GM18951 (cell line): ENCODE data around the gene SLC28A1.

Source experiments
- POLR2A ChIP-seq: IDR thresholded peaks from 4 replicates; pipeline ENCODE4 v1.6.1; 2011; ENCODE audit warnings: mild to moderate bottlenecking; ENCODE audit not compliant: insufficient read length, insufficient read depth; ENCODE audit errors: extremely low read depth
- in situ Hi-C: fragments of 300-500 bp; cut with MboI; formaldehyde crosslinking; loops from one replicate; pipeline ENCODE4 v1.12.0; 2022; ENCODE audit warnings: low sequenced_read_pairs, mixed read lengths, inconsistent platforms; ENCODE audit not compliant: unreplicated experiment

The SLC28A1 gene

DNA sequence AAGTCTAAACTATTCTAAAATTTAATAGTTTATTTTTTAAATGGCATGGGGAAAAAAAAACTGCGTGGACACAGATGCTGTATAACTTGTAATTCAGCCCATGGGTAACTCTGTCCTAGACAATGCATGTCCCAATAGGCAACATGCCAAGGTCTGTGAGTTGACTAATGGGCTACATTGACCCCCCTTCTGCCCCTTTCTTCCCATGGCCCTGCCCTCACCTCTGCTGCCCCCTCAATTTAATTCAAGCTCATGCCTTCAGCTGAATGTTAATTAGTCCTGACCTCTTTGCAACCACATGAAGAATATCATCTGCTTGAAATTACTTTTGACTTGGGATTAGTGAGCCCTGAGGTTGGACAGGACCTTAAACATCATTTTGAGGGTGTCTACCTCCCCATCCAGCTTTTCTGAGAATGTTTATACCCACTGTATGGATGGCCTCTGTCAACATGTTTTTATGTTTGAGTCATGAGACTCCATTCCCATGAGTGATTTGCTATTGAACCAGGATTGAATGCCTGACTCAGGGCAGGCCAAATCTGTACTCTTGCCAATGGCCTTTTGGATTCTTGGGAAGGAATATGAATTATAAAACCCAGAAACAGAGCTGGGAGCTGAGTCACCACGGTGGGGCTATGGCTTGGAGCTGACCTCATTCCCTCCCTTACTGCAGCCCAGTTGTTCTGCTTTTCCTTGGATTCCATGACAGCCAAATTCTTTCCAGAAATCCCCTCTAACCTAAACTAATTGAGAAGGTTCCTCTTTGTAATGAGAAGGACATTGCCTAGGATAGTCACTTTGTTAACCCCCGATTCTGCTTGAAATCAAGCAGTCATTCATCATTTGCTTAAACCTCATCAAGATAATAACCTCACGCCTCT, 63.7 kb downstream of the SLC28A1 start:
- no peak for TF ChIP-seq POLR2A

GRCh38 chr15:84949043-84949442, 64.6 kb downstream of the SLC28A1 start:
- in situ Hi-C loops, result no loop called here

More for the DNA sequence above, 63.7 kb downstream of the SLC28A1 start:
- in situ Hi-C loops, result no loop called here

GRCh38 chr15:84949845-84950569, 65.5 kb downstream of the SLC28A1 start:
- in situ Hi-C loops, result no loop called here
- no peak for TF ChIP-seq POLR2A

More at GRCh38 chr15:84949043-84949442, 64.6 kb downstream of the SLC28A1 start:
- no peak for TF ChIP-seq POLR2A

DNA sequence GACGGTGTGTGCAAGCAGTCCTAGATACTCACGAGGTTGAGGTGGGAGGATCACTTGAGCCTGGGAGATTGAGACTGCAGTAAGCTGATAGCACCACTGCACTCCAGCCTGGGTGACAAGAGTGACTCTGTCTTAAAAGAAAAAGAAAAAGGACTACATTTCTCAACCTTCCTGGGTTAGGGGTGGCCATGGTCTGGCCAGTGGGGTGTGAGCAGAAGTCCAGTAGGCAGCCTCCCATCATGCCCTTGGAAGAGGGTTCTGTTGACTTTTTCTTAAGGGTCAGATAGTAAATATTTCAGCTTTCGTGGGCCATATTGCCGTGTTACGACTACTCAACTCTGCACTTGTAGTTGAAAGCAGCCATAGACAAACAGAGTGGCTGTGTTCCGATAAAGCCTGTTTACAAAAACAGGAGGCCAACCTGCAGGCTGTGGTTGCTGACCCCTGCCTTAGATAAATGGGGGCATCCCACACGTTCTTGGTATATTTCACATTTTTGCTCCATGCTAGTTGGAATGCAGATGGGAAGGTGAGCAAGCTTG, 66.2 kb downstream of the SLC28A1 start:
- TF ChIP-seq POLR2A, result no peak
- in situ Hi-C loops, result no loop called here

DNA sequence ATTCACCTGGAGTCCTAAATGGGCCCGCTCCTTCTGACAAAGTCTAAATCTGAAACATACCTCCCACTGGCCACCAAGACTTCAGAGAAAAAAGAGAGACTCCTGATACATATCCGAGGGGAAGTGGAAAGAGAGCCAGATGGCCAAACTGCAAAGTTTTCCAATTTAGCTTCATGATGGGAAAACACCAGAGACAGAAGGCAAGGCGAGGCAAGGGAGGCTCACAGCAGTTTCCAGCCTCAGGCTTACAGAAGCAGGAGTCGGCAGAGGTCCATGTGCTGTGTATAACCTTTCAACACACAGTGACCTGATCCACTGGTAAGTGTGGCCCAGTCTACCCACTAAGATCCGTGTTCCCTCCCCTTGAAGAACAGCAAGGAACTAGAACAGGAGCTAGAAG, 67.3 kb downstream of the SLC28A1 start:
- no peak for TF ChIP-seq POLR2A
- in situ Hi-C loops, result no loop called here

GRCh38 chr15:84953136-84953535, 68.7 kb downstream of the SLC28A1 start:
- no peak for TF ChIP-seq POLR2A
- in situ Hi-C loops, result no loop called here

DNA sequence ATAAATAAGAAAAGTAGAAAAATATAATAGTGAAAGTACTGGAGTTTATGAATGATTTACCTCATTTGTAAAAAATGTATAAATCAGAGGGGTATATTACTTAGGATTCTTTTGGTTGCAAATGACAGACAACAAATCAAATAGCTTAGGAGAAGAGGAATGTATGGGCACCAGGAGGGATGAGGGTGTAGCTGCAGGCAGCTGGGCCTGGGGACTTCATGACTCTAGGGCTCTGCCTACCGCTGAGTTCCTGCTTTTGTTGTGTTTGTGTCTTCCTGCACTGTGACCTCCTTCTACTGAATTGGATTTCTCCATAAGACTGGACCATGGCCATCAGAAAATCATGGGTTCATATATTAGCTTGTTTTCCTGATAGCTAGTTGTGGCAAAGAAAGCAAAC, 69.3 kb downstream of the SLC28A1 start:
- no peak for TF ChIP-seq POLR2A
- in situ Hi-C loops, result no loop called here

DNA sequence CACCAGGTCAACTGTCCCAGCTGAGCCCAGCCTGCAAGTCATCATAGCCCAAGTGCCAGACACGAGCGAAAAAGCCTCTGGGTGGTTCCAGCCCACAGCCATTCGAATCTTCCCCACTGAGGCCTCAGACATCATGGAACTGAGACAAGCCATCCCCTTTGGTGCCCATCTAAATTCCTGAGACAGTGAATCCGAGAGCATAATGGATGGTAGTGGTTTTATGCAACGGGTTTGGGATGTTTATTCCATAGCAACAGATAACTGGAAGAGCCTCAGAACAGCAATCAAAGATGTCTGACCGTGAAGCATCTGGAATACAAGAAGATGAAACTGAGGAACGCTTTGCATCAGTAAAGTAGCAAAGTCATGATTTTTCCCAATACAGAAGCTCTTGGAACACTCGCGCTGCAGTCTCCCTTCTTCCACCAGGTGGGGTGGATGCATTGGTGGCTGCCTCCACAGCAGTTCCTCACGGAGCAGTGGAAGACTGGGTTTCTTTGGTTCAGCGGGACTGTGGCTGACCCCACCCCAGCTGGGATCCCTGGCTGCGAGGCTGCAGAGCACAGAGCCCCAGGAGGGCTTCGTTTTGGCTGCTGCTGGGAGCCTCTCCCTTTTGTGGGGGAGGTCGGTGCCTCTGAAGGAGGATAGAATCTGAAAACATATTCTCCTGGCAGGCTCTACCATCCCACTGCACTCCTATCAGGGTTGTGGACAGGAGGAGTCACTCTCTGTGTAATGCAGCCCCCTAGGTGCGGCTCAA, 70.8 kb downstream of the SLC28A1 start:
- in situ Hi-C loops, result no loop called here
- TF ChIP-seq POLR2A, result no peak

DNA sequence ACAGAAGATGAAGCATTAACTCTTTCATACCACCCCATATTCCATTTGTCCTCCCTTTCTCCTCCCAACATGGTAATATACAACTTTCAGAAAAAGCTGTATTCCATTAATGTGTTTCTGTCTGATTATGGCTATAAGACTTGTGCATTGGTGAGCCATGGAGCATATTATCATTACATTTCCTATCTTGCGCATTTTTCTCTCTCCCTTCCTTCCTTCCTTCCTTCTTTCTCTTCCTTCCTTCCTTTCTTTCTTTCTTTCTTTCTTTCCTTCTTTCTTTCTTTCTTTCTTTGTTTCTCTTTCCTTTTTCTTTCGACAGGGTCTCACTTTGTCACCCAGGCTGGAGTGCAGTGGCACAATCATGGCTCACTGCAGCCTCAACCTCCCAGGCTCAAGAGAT, 71.7 kb downstream of the SLC28A1 start:
- in situ Hi-C loops, result no loop called here

DNA sequence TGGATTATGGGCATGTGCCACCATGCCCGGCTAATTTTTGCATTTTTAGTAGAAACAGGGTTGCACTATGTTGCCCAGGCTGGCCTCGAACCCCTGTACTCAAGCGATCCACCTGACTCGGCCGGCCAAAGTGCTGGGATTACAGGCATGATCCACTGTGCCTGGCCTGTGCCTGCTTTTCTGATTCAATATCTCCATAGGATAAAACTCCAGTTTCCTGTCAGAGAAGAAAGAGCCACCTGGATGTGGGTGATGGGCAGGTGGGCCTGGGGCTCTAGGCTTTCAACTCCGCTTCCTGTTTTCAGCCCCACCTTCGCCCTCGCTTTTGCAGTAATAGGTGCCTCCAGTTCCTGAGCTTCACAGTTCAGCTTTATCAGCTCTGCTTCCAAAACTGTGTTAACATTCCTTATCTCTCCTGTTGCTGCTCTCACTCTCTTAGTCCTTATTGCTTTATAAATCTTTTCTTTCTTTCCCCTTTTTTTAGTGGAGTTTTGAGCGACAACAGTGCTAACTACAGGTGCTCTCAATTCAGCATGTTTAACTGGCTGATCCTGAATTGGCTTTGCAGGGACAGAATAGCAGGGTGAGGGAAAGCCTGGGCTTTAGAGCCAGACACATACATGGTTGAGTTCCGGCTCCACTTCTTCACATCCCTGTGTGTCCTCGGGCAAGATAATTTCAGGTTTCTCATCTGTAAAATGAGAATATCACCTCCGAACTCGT, 76.1 kb downstream of the SLC28A1 start:
- in situ Hi-C loops, result no loop called here
- TF ChIP-seq POLR2A, result no peak

More for the DNA sequence above, 71.7 kb downstream of the SLC28A1 start:
- no peak for TF ChIP-seq POLR2A

DNA sequence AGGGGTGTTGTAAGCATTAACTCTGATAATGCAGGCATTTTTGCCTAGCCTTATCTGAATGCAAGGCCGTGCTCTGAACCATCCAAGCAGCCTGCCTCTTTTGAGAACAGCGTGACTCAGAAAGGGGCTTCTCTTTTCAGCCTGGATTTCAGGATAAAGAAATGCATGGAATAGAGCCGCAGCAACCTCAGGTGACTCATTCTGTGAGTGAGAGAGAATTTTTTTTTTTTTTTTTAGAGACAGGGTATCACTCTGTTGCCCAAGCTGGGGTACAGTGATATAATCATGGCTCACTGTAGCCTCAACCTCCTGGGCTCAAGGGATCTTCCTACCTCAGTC, 76.6 kb downstream of the SLC28A1 start:
- in situ Hi-C loops, result no loop called here
- no peak for TF ChIP-seq POLR2A

DNA sequence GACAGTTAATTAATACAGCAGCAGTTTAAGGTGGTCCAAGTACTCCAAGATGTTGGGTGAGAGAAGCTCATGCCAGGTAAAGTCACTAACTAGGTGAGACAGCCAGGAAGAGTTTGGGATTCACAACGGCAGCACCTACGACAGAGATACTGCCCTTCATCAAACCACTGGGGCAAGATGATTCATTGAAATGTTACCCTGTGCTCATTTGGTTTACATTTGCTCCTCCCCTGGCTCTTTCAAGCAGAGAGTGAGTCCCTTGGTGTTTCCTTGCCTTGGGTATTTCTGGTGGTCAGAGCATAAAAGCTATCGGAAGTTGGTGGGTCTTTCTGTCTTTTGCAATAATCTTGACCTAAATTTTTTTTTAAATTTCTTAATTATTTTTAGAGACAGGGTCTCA, 77.2 kb downstream of the SLC28A1 start:
- in situ Hi-C loops, result no loop called here
- TF ChIP-seq POLR2A, result no peak
